CD14-positive monocyte (primary cell): Measurements from ENCODE around the gene CROCC2. TPM values are rescaled to one million over a fixed set of nuclear protein-coding genes. Genes with fewer than 3 reads are reported as not detected.

Experiments
- DNase-seq, 3 donors: peaks; one replicate each; pipeline ENCODE4 v3.0.0-alpha.2; 2011 to 2022
- H2AFZ ChIP-seq: 2 replicates; pipeline ENCODE4 v1.6.0; 2012; ENCODE audit warnings: mild to moderate bottlenecking, low read depth, low read length, inconsistent platforms; ENCODE audit not compliant: insufficient read depth, poor library complexity, severe bottlenecking
- H3K27ac ChIP-seq, 2 donors: 1 replicate in 1 of 2; 2 replicates in 1 of 2; pipeline ENCODE4 v1.5.1; 2012 to 2013; ENCODE audit warnings: low read length in 2 of 2, control low read depth in 1 of 2, inconsistent platforms in 1 of 2, low read depth in 1 of 2, mild to moderate bottlenecking in 1 of 2
- H3K27me3 ChIP-seq, 2 donors: one replicate each; pipeline versions ENCODE4 v1.6.0 to v1.6.1; 2011 to 2013; ENCODE audit warnings: low read length in 2 of 2; ENCODE audit not compliant: control insufficient read depth in 2 of 2, insufficient read depth in 2 of 2
- H3K36me3 ChIP-seq, 2 donors: replicated peaks in 1 of 2; 1 replicate in 1 of 2; 2 replicates in 1 of 2; pipeline versions ENCODE4 v1.5.1 to v1.6.1; 2012 to 2013; ENCODE audit warnings: low read length in 2 of 2, control low read depth in 1 of 2, inconsistent platforms in 1 of 2, mild to moderate bottlenecking in 1 of 2; ENCODE audit not compliant: insufficient read depth in 2 of 2, control insufficient read depth in 1 of 2
- H3K4me1 ChIP-seq, 2 donors: 1 replicate in 1 of 2; 2 replicates in 1 of 2; pipeline versions ENCODE4 v1.5.1 to v1.6.1; 2012 to 2013; ENCODE audit warnings: low read length in 2 of 2, control low read depth in 1 of 2, inconsistent platforms in 1 of 2, mild to moderate bottlenecking in 1 of 2, moderate library complexity in 1 of 2; ENCODE audit not compliant: insufficient read depth in 2 of 2, control insufficient read depth in 1 of 2
- H3K4me2 ChIP-seq: replicated peaks from 2 replicates; pipeline ENCODE3; 2012; ENCODE audit warnings: low read length, moderate library complexity, mild to moderate bottlenecking; ENCODE audit not compliant: poor library complexity, severe bottlenecking; ENCODE audit errors: extremely low read depth
- H3K4me3 ChIP-seq, 3 experiments: fragments of 200-600 bp in 1 of 3; sonication (generic) in 1 of 3; replicated peaks in 1 of 3; 1 replicate in 2 of 3; 2 replicates in 1 of 3; pipeline ENCODE4 v1.5.1; 2011 to 2013; ENCODE audit warnings: low read length in 3 of 3, mild to moderate bottlenecking in 3 of 3, control low read depth in 2 of 3, low read depth in 2 of 3, inconsistent platforms in 1 of 3, moderate library complexity in 1 of 3
- H3K79me2 ChIP-seq: 2 replicates; pipeline ENCODE4 v1.6.0; 2012; ENCODE audit warnings: mild to moderate bottlenecking, control low read depth, inconsistent platforms, low read length, moderate library complexity; ENCODE audit not compliant: insufficient read depth
- H3K9ac ChIP-seq: 2 replicates; pipeline ENCODE4 v1.6.0; 2017; ENCODE audit warnings: low read length, mild to moderate bottlenecking; ENCODE audit not compliant: insufficient read depth, poor library complexity, severe bottlenecking
- H3K9me3 ChIP-seq, 2 donors: replicated peaks in 1 of 2; 1 replicate in 1 of 2; 2 replicates in 1 of 2; pipeline versions ENCODE4 v1.5.1 to v1.6.1; 2012 to 2013; ENCODE audit warnings: low read length in 2 of 2, control low read depth in 1 of 2; ENCODE audit not compliant: control insufficient read depth in 1 of 2, insufficient read depth in 1 of 2
- H4K20me1 ChIP-seq: 2 replicates; pipeline ENCODE4 v1.6.0; 2012; ENCODE audit warnings: mild to moderate bottlenecking, low read length, control low read depth, moderate library complexity; ENCODE audit not compliant: insufficient read depth
- H3K27ac Mint-ChIP-seq, 7 donors: one replicate each; pipeline ENCODE4 v1.8.0; 2020; ENCODE audit warnings: mild to moderate bottlenecking in 7 of 7, mixed read lengths in 7 of 7, moderate library complexity in 6 of 7, inconsistent platforms in 2 of 7
- H3K27me3 Mint-ChIP-seq, 3 donors: one replicate each; pipeline ENCODE4 v1.8.0; 2021 to 2022; ENCODE audit warnings: low read depth in 3 of 3, mild to moderate bottlenecking in 3 of 3, mixed read lengths in 3 of 3, moderate library complexity in 3 of 3, inconsistent platforms in 1 of 3
- H3K36me3 Mint-ChIP-seq, 2 donors: one replicate each; pipeline ENCODE4 v1.8.0; 2020; ENCODE audit warnings: mixed read lengths in 2 of 2, inconsistent platforms in 1 of 2, mild to moderate bottlenecking in 1 of 2
- H3K4me1 Mint-ChIP-seq: one replicate; pipeline ENCODE4 v1.8.0; 2020; ENCODE audit warnings: mild to moderate bottlenecking, mixed read lengths
- H3K4me3 Mint-ChIP-seq, 2 donors: one replicate each; pipeline ENCODE4 v1.8.0; 2020; ENCODE audit warnings: mild to moderate bottlenecking in 2 of 2, mixed read lengths in 2 of 2, moderate library complexity in 1 of 2
- H3K9me3 Mint-ChIP-seq, 7 donors: one replicate each; pipeline ENCODE4 v1.8.0; 2020 to 2022; ENCODE audit warnings: mixed read lengths in 7 of 7, mild to moderate bottlenecking in 6 of 7, moderate library complexity in 6 of 7, inconsistent platforms in 2 of 7
- CTCF ChIP-seq: fragments of 200-600 bp; IDR thresholded peaks from one replicate; pipeline ENCODE4 v1.8.0; 2022; ENCODE audit warnings: antibody characterized with exemption, mild to moderate bottlenecking
- WGBS: methylation state at CpG from one replicate; pipeline ENCODE4 v1.1.5; 2013; ENCODE audit warnings: missing lambda C conversion rate; ENCODE audit not compliant: insufficient coverage; 5-methylcytosine and 5-hydroxymethylcytosine counted together
- intact Hi-C, 2 donors: fragments of 100-400 bp; cut with micrococcal nuclease; formaldehyde crosslinking; loops; one replicate each; pipeline versions ENCODE4 v1.15.0 to v1.15.1; 2023
- polyA plus RNA-seq, 3 donors: library from polyadenylated mRNA; depleted of rRNA in 1 of 3; unstranded in 2 of 3; stranded (reverse) in 1 of 3; fragments of 300-500 nt in 2 of 3; fragments of >200 nt in 1 of 3; fragmentation: Illumina TruSeq in 2 of 3; gene quantifications; 1 replicate in 2 of 3; 2 replicates in 1 of 3; pipeline ENCODE4 v1.2.3, GENCODE V29; 2012 to 2021

Gene CROCC2
- polyA plus RNA-seq, 3 donors, result 0.15 TPM; not detected in 2

- Histone ChIP-seq H3K4me2 (no peak overlapping the region), H3K27ac (no peak overlapping the region), H3K36me3 (no peaks in the 10 kb centered on the region), H3K9ac (no peak overlapping the region), H2AFZ (no peak overlapping the region), H3K79me2 (no peaks in the 10 kb centered on the region), H3K4me1 (no peaks in the 10 kb centered on the region), H3K27me3 (peaks cover 0 to 5% of the 10 kb centered on the region in 2 donors), H3K9me3 (no peaks in the 10 kb centered on the region), H3K4me3 (no peak overlapping the region), H4K20me1 (no peaks in the 10 kb centered on the region)
- Mint-ChIP-seq H3K9me3 (no peaks in the 10 kb centered on the region), H3K36me3 (no peaks in the 10 kb centered on the region), H3K4me3 (no peak overlapping the region), H3K27ac (no peak overlapping the region), H3K4me1 (no peaks in the 10 kb centered on the region), H3K27me3 (peaks cover 3 to 11% (median 5%) of the 10 kb centered on the region in 3 donors)
- no peak for TF ChIP-seq CTCF
- no peak for DNase-seq
- 92% methylated on average over 10 of the region's 13 CpGs for WGBS
- intact Hi-C loops, result no loop called here
Observed at GRCh38 chr2:240921311-240921994, 15.3 kb downstream of the CROCC2 start.

DNA sequence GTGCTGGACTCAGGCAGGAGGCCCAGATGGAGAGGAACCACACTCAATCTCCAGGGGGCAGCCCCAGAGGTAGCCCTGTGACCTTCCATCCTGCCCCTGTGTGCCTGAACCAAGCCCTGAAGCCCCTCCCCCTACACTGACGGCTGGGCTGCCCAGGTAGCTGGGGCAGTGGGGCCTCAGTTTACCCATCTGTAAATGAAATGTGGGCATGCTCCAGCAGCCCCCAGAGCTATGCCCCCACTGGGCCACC, 15.8 kb downstream of the CROCC2 start:
- DNase-seq, result no peak
- no peaks in the 10 kb centered on the region for H3K4me1 Mint-ChIP-seq
- TF ChIP-seq CTCF, result no peak
- intact Hi-C loops, result no loop called here
- H3K27me3 ChIP-seq, result no peaks in the 10 kb centered on the region
- no peaks in the 10 kb centered on the region for H3K36me3 ChIP-seq
- no peaks in the 10 kb centered on the region for H3K9me3 Mint-ChIP-seq
- WGBS, result 83% methylated on average over 1 of the region's 1 CpG
- H3K9me3 ChIP-seq, result no peaks in the 10 kb centered on the region
- H3K27ac Mint-ChIP-seq, result no peak overlapping the region
- no peak overlapping the region for H3K27ac ChIP-seq
- H3K4me1 ChIP-seq, result no peaks in the 10 kb centered on the region
- H3K4me3 Mint-ChIP-seq, result no peak overlapping the region
- no peak overlapping the region for H3K4me3 ChIP-seq
- no peak overlapping the region for H2AFZ ChIP-seq
- H4K20me1 ChIP-seq, result no peaks in the 10 kb centered on the region
- H3K4me2 ChIP-seq, result no peak overlapping the region
- no peaks in the 10 kb centered on the region for H3K79me2 ChIP-seq
- no peaks in the 10 kb centered on the region for H3K36me3 Mint-ChIP-seq
- H3K9ac ChIP-seq, result no peak overlapping the region
- H3K27me3 Mint-ChIP-seq, result peaks cover under 1 to 6% (median 1%) of the 10 kb centered on the region in 3 donors
